Measurements from ENCODE around the gene VAV1.

DNA sequence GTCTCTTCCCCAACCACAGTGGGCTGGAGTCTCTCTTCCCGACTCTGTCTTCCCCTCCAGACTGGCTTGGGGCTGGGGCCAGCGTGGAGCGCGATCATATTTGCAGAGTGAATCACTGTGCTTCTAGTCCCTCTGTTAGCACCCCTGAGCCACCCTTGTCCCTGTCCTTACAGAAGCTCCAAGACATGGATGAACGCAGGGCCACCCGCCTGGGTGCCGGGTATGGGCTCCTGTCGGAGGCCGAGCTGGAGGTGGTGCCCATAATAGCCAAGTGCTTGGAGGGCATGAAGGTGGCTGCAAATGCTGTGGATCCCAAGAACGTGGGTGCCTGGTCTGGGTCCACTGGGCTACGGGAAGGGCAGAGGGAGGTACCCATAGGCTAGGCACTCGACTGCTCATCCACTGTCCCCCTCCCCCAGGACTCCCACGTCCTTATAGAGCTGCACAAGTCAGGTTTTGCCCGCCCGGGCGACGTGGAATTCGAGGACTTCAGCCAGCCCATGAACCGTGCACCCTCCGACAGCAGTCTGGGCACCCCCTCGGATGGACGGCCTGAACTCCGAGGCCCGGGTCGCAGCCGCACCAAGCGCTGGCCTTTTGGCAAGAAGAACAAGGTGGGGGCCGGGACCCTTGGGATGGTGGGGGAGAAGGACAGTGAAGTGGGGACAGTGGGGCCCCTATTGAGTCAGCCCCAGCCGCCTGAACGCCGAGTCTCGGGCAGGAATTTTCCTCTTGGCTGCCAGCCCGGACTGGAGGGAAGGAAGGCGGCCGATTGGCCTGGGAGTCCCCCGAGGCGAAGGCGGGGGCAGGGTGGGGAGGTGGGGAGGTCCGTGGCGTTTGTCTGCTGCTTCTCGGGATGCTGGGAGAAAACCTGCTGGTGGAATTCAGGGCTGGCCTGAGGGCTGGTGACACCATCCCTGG lies 27.9 kb upstream of the VAV1 start:
- TF ChIP-seq, protein P1, sequence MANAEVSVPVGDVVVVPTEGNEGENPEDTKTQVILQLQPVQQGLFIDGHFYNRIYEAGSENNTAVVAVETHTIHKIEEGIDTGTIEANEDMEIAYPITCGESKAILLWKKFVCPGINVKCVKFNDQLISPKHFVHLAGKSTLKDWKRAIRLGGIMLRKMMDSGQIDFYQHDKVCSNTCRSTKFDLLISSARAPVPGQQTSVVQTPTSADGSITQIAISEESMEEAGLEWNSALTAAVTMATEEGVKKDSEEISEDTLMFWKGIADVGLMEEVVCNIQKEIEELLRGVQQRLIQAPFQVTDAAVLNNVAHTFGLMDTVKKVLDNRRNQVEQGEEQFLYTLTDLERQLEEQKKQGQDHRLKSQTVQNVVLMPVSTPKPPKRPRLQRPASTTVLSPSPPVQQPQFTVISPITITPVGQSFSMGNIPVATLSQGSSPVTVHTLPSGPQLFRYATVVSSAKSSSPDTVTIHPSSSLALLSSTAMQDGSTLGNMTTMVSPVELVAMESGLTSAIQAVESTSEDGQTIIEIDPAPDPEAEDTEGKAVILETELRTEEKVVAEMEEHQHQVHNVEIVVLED (CRISPR knock-in tag; IDR thresholded peaks at IDR 0.05; ENCODE audit: borderline replicate concordance): no peak
- TF ChIP-seq, protein P2, sequence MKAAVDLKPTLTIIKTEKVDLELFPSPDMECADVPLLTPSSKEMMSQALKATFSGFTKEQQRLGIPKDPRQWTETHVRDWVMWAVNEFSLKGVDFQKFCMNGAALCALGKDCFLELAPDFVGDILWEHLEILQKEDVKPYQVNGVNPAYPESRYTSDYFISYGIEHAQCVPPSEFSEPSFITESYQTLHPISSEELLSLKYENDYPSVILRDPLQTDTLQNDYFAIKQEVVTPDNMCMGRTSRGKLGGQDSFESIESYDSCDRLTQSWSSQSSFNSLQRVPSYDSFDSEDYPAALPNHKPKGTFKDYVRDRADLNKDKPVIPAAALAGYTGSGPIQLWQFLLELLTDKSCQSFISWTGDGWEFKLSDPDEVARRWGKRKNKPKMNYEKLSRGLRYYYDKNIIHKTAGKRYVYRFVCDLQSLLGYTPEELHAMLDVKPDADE (CRISPR knock-in tag; IDR thresholded peaks at IDR 0.05): no peak
- no peak for TF ChIP-seq CHCHD3 (CRISPR knock-in tag; IDR thresholded peaks at IDR 0.05)
- no peak for TF ChIP-seq NR1H2 (CRISPR knock-in tag; IDR thresholded peaks at IDR 0.05; ENCODE audit: borderline replicate concordance, low read depth)
- TF ChIP-seq ZKSCAN8 (CRISPR knock-in tag; IDR thresholded peaks at IDR 0.05; ENCODE audit: borderline replicate concordance): no peak
